Transverse colon (tissue), 4 donors: ENCODE results near the gene UBE2J2. TPM values are rescaled to one million over a fixed set of nuclear protein-coding genes. Genes with fewer than 3 reads are reported as not detected.
A peak's percentile ranks its signal among the peaks of the same experiment; 100 is the strongest.
"Not testable (repeated sequence)": the region's sequence is repeated elsewhere in the genome, so short reads cannot be mapped to it uniquely, and the experiment has no call there.

Experiments
- DNase-seq: peaks from one replicate; pipeline ENCODE4 v3.0.0-alpha.2; 2019
- H3K27ac ChIP-seq, 4 donors: fragments of 200-600 bp; sonication (generic); 2 replicates each; pipeline ENCODE4 v1.5.1; 2016 to 2018; ENCODE audit warnings: inconsistent platforms in 4 of 4
- H3K27me3 ChIP-seq: fragments of 200-600 bp; sonication (generic); 2 replicates; pipeline ENCODE4 v1.5.1; 2017; ENCODE audit warnings: inconsistent platforms
- H3K36me3 ChIP-seq, 4 donors: fragments of 200-600 bp; sonication (generic); 2 replicates each; pipeline ENCODE4 v1.5.1; 2017 to 2019; ENCODE audit warnings: inconsistent platforms in 4 of 4
- H3K4me1 ChIP-seq, 4 donors: fragments of 200-600 bp; sonication (generic); 2 replicates each; pipeline ENCODE4 v1.5.1; 2017 to 2020; ENCODE audit warnings: inconsistent platforms in 4 of 4
- H3K4me3 ChIP-seq, 4 donors: fragments of 200-600 bp; sonication (generic); 1 replicate in 1 of 4; 2 replicates in 3 of 4; pipeline versions ENCODE4 v1.5.1 to v1.6.1; 2017 to 2019; ENCODE audit warnings: inconsistent platforms in 4 of 4
- H3K9me3 ChIP-seq, 2 donors: fragments of 200-600 bp; sonication (generic); 2 replicates each; pipeline ENCODE4 v1.5.1; 2017 to 2019; ENCODE audit warnings: inconsistent platforms in 2 of 2
- EP300 ChIP-seq: sonication (generic); formaldehyde crosslinking; IDR thresholded peaks from one replicate; pipeline ENCODE4 v1.6.1; 2017; ENCODE audit warnings: antibody characterized with exemption, low read depth
- POLR2A ChIP-seq: fragments of 450-650 bp; IDR thresholded peaks from one replicate; pipeline ENCODE4 v1.6.1; 2016; ENCODE audit warnings: antibody characterized with exemption, mild to moderate bottlenecking, moderate library complexity
- POLR2AphosphoS5 ChIP-seq, 3 donors: sonication (generic); formaldehyde crosslinking; IDR thresholded peaks; one replicate each; pipeline ENCODE4 v1.6.1; 2016; ENCODE audit warnings: antibody characterized with exemption in 3 of 3
- WGBS, 2 donors: methylation state at CpG; one replicate each; pipeline ENCODE4 v1.1.5; 2018; ENCODE audit warnings: low coverage in 1 of 2; 5-methylcytosine and 5-hydroxymethylcytosine counted together
- in situ Hi-C, 4 donors: fragments of 200-750 bp; cut with MboI; loops; one replicate each; pipeline versions ENCODE4 v1.15.0 to v1.15.1; 2017; ENCODE audit warnings: low sequenced_read_pairs in 3 of 4, low pct_ligation_motif_present in 1 of 4, low pct_unique_long_range_greater_than_20kb in 1 of 4
- intact Hi-C: fragments of 100-400 bp; cut with DNase I; formaldehyde crosslinking; loops from one replicate; pipeline ENCODE4 v1.15.1; 2023; ENCODE audit warnings: low total_unique reads
- total RNA-seq, 4 donors: library from RNA; depleted of rRNA; stranded (reverse); fragments of >200 nt; gene quantifications; one replicate each; pipeline ENCODE4 v1.1.0, GENCODE V29; 2016
- TF ChIP-seq, protein P1 (sequence below), 5 experiments: fragments of 200-600 bp in 3 of 5; fragments of 450-650 bp in 2 of 5; sonication (generic) in 3 of 5; IDR thresholded peaks; 1 replicate in 2 of 5; 2 replicates in 3 of 5; pipeline ENCODE4 v1.5.1; 2016 to 2017; ENCODE audit warnings: antibody characterized with exemption in 5 of 5, inconsistent platforms in 3 of 5, mild to moderate bottlenecking in 2 of 5, moderate library complexity in 1 of 5

UBE2J2 gene
- total RNA-seq, 4 donors from 2014 or later = 49.6 to 110 (median 59.1) TPM

DNA sequence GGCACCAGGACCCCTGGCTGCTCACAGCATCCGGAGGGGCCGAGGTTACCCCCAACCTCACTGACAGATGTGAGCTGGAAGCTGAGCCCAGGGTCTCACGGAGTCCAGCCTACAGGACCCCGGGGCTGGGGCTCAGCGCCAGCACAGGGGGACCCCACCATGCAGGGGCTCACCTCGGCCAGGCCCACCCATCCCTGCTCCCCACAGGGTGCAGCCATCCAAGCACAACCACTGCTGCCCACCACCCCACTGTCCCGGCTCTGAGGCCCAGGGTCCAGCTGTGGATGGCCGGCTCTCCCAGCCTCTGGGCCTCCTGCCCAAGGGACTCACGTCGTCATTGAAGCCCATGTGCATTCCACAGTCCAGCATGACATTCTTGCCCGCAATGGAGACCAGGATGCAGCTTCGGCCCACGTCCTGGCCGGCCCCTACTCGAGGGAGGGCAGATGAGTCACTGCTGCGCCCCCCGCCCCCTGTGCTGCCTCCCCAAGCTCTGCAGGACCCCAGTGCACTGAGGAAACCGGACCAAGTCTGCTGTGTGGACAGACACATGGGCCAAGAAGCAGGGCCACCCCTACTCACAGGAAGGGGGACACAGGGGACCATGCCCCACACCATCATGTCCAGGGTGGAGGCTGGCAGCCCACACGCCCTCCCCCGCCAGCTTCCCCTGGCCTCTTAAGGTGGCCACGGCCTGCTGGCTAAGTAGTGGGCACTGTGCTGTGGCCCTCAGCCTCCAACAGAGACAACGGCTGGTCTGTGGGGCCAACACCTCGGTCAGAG is 47.2 kb upstream of the UBE2J2 start:
- intact Hi-C loops (no loop called here), in situ Hi-C loops (no loop called here)
- no peak for DNase-seq
- Histone ChIP-seq H3K4me1 (peaks cover 30 to 53% (median 35%) of the 10 kb centered on the region in 4 donors), H3K36me3 (peaks cover 0 to 2% (median 0%) of the 10 kb centered on the region in 4 donors), H3K27me3 (no peaks in the 10 kb centered on the region), H3K27ac (no peak overlapping the region), H3K4me3 (no peak overlapping the region), H3K9me3 (no peaks in the 10 kb centered on the region)
- 88% methylated on average over 11 of the region's 23 CpGs; no CpG with 5 or more reads in 1 of the 2 donors for WGBS, 2 donors
- TF ChIP-seq POLR2A = no peak
- TF ChIP-seq EP300 = no peak
- TF ChIP-seq, protein P1, sequence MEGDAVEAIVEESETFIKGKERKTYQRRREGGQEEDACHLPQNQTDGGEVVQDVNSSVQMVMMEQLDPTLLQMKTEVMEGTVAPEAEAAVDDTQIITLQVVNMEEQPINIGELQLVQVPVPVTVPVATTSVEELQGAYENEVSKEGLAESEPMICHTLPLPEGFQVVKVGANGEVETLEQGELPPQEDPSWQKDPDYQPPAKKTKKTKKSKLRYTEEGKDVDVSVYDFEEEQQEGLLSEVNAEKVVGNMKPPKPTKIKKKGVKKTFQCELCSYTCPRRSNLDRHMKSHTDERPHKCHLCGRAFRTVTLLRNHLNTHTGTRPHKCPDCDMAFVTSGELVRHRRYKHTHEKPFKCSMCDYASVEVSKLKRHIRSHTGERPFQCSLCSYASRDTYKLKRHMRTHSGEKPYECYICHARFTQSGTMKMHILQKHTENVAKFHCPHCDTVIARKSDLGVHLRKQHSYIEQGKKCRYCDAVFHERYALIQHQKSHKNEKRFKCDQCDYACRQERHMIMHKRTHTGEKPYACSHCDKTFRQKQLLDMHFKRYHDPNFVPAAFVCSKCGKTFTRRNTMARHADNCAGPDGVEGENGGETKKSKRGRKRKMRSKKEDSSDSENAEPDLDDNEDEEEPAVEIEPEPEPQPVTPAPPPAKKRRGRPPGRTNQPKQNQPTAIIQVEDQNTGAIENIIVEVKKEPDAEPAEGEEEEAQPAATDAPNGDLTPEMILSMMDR (IDR thresholded peaks at IDR 0.05) = no peak
- no peak for TF ChIP-seq POLR2AphosphoS5 (IDR thresholded peaks at IDR 0.05)

GRCh38 chr1:1319646-1319941 is 45.9 kb upstream of the UBE2J2 start:
- TF ChIP-seq, protein P1 (IDR thresholded peaks at IDR 0.05) = no peak
- TF ChIP-seq POLR2A = no peak
- TF ChIP-seq POLR2AphosphoS5 (IDR thresholded peaks at IDR 0.05) = no peak
- TF ChIP-seq EP300 = no peak
- H3K9me3 ChIP-seq = no peaks in the 10 kb centered on the region
- peak overlapping the region in 1 of 4 donors; percentile 89 for H3K27ac ChIP-seq
- DNase-seq = no peak
- in situ Hi-C loops = no loop called here
- H3K4me3 ChIP-seq = no peak overlapping the region
- 92 to 93% methylated on average over 5 to 13 of the region's 13 CpGs for WGBS, 2 donors
- no peaks in the 10 kb centered on the region for H3K27me3 ChIP-seq
- peaks cover 19 to 44% (median 26%) of the 10 kb centered on the region in 4 donors for H3K4me1 ChIP-seq
- intact Hi-C loops = no loop called here
- peaks cover 0 to 2% (median 0%) of the 10 kb centered on the region in 4 donors for H3K36me3 ChIP-seq

DNA sequence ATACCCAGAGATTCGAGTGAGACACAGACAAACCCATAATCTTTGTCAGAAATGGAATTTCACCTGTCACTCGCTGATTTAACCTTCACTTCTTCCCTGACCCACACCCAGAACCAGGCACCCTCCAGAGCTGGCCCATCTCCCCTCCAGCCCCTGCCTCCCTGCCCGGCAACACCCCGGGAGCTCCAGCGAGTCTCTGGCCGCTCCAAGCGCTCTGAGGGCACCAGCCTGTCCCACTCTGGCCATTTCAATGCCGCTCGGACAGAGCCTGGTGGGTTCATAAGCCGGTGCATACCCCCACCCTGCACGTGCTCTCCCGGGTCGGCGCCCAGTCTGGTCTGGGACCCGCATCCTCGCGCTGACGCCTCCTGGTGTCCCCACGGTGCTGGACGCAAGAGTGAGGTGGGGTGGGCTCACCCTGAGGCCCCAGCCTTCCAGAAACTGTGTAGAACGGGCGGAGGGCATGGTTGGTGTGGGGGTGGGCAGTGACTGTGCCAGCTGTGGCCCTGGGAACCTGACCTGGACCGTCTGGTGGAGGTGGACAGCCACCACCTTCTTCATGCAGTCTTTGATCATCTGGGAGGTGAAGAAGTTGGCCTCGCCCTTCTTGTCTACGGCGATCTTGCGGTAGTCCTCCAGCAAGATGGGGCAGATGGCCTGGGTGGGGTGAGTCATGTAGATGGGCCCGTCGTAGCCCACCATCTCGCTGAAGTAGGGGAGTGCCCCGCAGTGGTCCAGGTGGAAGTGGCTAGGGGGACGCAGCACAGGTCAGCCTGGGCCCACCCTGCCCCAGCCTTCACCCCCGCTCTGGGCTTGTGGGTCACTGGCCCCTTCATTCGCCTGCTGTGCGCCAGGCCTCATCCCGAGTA is 45.4 kb upstream of the UBE2J2 start:
- WGBS, 2 donors = 81 to 91% methylated on average over 2 to 35 of the region's 36 CpGs
- peaks cover 0 to 6% (median 1%) of the 10 kb centered on the region in 4 donors for H3K36me3 ChIP-seq
- intact Hi-C loops = no loop called here
- no peaks in the 10 kb centered on the region for H3K9me3 ChIP-seq
- in situ Hi-C loops = no loop called here
- H3K27ac ChIP-seq = peak overlapping the region; percentile 71 to 89 (median 78)
- TF ChIP-seq POLR2A (no peak), POLR2AphosphoS5 (IDR thresholded peaks at IDR 0.05) (no peak), EP300 (no peak)
- DNase-seq = no peak
- no peaks in the 10 kb centered on the region for H3K27me3 ChIP-seq
- peaks cover 19 to 44% (median 26%) of the 10 kb centered on the region in 4 donors for H3K4me1 ChIP-seq
- H3K4me3 ChIP-seq = no peak overlapping the region

DNA sequence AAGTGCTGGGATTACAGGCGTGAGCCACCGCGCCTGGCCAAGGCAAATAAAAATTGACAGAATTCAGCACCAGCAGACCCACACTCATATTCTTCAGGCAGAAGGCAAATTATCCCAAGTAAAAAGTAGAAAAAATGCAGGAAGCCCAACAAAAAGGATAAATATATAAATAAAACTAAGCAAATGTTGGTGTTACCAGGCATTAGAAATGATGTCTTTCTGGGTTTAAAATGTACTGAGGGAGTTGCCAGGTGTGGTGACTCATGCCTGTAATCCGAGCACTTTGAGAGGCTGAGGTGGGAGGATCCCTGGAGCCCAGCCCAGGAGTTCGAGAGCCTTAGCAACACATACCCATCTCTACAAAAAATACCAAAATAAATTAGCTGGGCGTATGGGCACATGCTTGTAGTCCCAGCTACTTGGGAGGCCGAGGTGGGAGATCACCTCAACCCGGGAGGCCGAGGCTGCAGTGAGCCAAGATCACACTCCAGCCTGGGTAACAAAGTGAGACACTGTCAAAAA is 44.5 kb upstream of the UBE2J2 start:
- Histone ChIP-seq H3K4me1 (peaks cover 19 to 39% (median 21%) of the 10 kb centered on the region in 4 donors), H3K27me3 (no peaks in the 10 kb centered on the region), H3K9me3 (no peaks in the 10 kb centered on the region), H3K27ac (peak overlapping the region; percentile 71 to 89 (median 78)), H3K4me3 (no peak overlapping the region), H3K36me3 (peaks cover 0 to 12% (median 5%) of the 10 kb centered on the region in 4 donors)
- 40 to 56% methylated on average over 9 of the region's 9 CpGs for WGBS, 2 donors
- intact Hi-C loops (no loop called here), in situ Hi-C loops (no loop called here)
- TF ChIP-seq POLR2A (no peak), EP300 (no peak), POLR2AphosphoS5 (IDR thresholded peaks at IDR 0.05) (peak in 2 of 3 donors; percentile 16 to 41)
- peak; percentile 80 for DNase-seq

GRCh38 chr1:1317420-1317819 is 43.8 kb upstream of the UBE2J2 start:
- H3K36me3 ChIP-seq = peaks cover 0 to 20% (median 6%) of the 10 kb centered on the region in 4 donors
- H3K27ac ChIP-seq = peak overlapping the region; percentile 71 to 89 (median 78)

DNA sequence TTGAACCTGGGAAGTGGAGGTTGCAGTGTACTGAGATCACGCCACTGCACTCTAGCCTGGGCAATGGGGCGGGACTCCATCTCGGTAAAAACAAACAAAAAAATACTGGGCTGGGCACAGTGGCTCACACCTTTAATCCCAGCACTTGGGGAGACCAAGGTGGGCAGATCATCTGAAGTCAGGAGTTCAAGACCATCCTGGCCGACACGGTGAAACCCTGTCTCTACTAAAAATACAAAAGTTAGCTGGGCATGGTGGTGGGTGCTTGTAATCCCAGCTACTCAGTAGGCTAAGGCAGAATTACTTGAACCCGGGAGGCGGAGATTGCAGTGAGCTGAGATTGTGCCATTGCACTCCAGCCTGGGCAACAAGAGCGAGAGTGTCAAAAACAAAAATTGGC is 42.5 kb upstream of the UBE2J2 start:
- H3K27ac ChIP-seq = peak overlapping the region in 2 of 4 donors; percentile 3 to 5

More at GRCh38 chr1:1317420-1317819, 43.8 kb upstream of the UBE2J2 start:
- DNase-seq = no peak
- Histone ChIP-seq H3K27me3 (no peaks in the 10 kb centered on the region), H3K4me1 (peaks cover 15 to 32% (median 18%) of the 10 kb centered on the region in 4 donors), H3K9me3 (no peaks in the 10 kb centered on the region), H3K4me3 (no peak overlapping the region)
- WGBS, 2 donors = 86 to 95% methylated on average over 4 to 6 of the region's 6 CpGs
- in situ Hi-C loops = no loop called here
- TF ChIP-seq, protein P1 (IDR thresholded peaks at IDR 0.05) = no peak
- TF ChIP-seq POLR2A (no peak), EP300 (no peak), POLR2AphosphoS5 (IDR thresholded peaks at IDR 0.05) (no peak)
- intact Hi-C loops = no loop called here

More for the DNA sequence above, 42.5 kb upstream of the UBE2J2 start:
- H3K9me3 ChIP-seq, in situ Hi-C loops, H3K27me3 ChIP-seq, DNase-seq, H3K4me3 ChIP-seq, intact Hi-C loops: not testable (repeated sequence)
- peaks cover 12 to 28% (median 16%) of the 10 kb centered on the region in 4 donors for H3K4me1 ChIP-seq
- H3K36me3 ChIP-seq = peaks cover 0 to 21% (median 8%) of the 10 kb centered on the region in 4 donors
- 74 to 88% methylated on average over 8 of the region's 8 CpGs for WGBS, 2 donors
